ENCODE results near the gene MKLN1. TPM values are rescaled to one million over a fixed set of nuclear protein-coding genes. Genes with fewer than 3 reads are reported as not detected.

The MKLN1 gene
- total RNA-seq, 1 donor from 2014 or later, result 60.4 TPM

DNA sequence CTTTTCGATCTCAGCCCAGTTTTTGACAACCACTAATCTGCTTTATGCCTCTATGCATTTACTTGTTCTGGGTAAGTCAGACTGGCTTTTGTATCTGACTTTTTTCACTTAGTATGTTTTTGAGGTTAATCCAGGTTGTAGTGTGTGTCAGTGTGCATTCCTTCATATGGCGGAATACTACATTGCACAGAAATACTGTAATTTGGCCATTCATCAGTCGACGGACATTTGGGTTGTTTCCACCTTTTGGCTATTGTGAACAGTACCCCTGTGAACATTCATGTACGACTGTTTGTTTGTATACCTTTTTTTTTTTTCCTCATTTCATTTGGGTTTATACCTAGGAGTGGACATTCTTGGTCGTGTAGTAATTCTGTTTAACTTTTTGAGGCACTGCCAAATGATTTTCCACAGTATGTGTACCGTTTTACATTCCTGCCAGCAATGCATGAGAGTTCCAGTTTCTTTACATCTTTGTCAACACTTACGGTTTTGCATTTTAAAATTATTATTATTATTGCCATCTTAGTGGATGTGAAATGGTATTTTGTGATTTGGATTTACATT lies 57.4 kb downstream of the MKLN1 start:
- DNase-seq, result no peak
- H3K27me3 ChIP-seq (ENCODE audit: low read depth), result no peaks in the 10 kb centered on the region
- no peak overlapping the region for H3K4me3 ChIP-seq

DNA sequence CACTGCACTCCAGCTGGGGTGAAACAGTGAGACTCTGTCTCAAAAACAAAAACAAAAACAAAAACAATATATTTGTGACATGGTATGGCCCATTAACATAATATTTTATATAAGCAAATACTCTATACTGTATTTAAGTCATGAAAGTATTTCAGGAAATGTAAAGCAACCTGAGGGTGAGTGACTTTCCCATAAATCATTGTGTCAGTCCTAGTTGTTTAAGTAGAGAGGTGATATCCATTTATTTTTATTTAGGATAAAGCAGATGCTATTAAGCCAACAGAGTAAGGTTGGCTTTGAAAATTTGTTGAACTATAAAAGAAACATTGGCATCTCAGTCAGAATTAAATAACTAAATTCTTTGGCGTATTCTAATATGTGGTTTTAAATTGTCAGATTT lies 60.5 kb downstream of the MKLN1 start:
- ATAC-seq (no peak), DNase-seq (no peak)
- TF ChIP-seq, protein P1, sequence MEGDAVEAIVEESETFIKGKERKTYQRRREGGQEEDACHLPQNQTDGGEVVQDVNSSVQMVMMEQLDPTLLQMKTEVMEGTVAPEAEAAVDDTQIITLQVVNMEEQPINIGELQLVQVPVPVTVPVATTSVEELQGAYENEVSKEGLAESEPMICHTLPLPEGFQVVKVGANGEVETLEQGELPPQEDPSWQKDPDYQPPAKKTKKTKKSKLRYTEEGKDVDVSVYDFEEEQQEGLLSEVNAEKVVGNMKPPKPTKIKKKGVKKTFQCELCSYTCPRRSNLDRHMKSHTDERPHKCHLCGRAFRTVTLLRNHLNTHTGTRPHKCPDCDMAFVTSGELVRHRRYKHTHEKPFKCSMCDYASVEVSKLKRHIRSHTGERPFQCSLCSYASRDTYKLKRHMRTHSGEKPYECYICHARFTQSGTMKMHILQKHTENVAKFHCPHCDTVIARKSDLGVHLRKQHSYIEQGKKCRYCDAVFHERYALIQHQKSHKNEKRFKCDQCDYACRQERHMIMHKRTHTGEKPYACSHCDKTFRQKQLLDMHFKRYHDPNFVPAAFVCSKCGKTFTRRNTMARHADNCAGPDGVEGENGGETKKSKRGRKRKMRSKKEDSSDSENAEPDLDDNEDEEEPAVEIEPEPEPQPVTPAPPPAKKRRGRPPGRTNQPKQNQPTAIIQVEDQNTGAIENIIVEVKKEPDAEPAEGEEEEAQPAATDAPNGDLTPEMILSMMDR (IDR thresholded peaks at IDR 0.05), result no peak
- peaks cover 15% of the 10 kb centered on the region for H3K36me3 ChIP-seq
- H3K27ac ChIP-seq, result no peak overlapping the region
- no peaks in the 10 kb centered on the region for H3K9me3 ChIP-seq
- peaks cover 8% of the 10 kb centered on the region for H3K4me1 ChIP-seq
- no peaks in the 10 kb centered on the region for H3K27me3 ChIP-seq (ENCODE audit: low read depth)
- no peak overlapping the region for H3K4me3 ChIP-seq
- intact Hi-C loops (cut with DNase I), result no loop called here

More for the DNA sequence above, 57.4 kb downstream of the MKLN1 start:
- H3K9me3 ChIP-seq, result no peaks in the 10 kb centered on the region
- intact Hi-C loops (cut with DNase I), result no loop called here
- TF ChIP-seq, protein P1 (IDR thresholded peaks at IDR 0.05), result no peak
- H3K4me1 ChIP-seq, result peaks cover 8% of the 10 kb centered on the region
- no peak overlapping the region for H3K27ac ChIP-seq
- H3K36me3 ChIP-seq, result peaks cover 15% of the 10 kb centered on the region
- ATAC-seq, result no peak

DNA sequence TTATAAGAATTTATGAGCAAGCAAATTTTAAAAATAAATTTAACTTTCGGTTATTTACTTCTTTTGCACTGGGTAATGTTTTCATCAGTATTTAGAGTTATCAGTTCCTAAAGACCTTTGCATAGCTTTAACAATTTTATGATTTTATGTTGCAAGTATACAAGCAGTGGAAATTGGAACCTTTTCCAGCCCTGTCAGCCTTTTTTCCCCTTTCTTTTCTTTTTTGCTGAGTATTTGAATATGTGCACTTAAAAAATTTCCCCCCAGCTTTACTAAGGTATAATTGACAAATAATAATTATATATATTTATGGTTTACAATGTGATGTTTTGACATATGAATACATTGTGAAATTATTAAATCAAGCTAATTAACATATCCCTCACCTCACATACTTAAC lies 62.6 kb downstream of the MKLN1 start:
- ATAC-seq, result no peak
- H3K27ac ChIP-seq, result no peak overlapping the region
- intact Hi-C loops (cut with DNase I), result no loop called here
- H3K9me3 ChIP-seq, result no peaks in the 10 kb centered on the region
- H3K4me3 ChIP-seq, result no peak overlapping the region
- peaks cover 4% of the 10 kb centered on the region for H3K4me1 ChIP-seq
- no peaks in the 10 kb centered on the region for H3K27me3 ChIP-seq (ENCODE audit: low read depth)
- peaks cover 15% of the 10 kb centered on the region for H3K36me3 ChIP-seq
- DNase-seq, result no peak
- TF ChIP-seq, protein P1 (IDR thresholded peaks at IDR 0.05), result no peak

DNA sequence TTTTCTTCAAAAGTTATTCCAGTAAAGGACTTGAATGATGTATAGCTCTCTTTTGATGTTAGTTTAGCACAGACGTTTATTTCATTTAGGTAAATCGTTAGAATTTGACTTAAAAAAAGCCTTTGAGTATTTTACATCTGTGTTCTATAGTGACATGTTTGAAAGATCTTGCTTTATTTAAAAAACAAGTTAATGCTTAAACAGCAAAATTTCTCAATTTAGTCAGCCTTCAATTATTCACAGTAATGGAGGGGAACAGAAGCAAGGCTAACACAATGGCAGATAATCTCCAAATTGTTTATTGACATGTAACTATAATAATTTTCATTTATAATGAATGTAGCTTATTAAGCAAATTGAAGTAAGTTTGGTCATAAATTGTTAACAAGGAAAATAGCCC lies 63.5 kb downstream of the MKLN1 start:
- TF ChIP-seq, protein P1 (IDR thresholded peaks at IDR 0.05), result no peak
- H3K36me3 ChIP-seq, result peaks cover 15% of the 10 kb centered on the region
- no peaks in the 10 kb centered on the region for H3K27me3 ChIP-seq (ENCODE audit: low read depth)
- intact Hi-C loops (cut with DNase I), result no loop called here
- no peak overlapping the region for H3K27ac ChIP-seq
- DNase-seq (no peak), ATAC-seq (no peak)
- H3K4me3 ChIP-seq, result no peak overlapping the region
- H3K4me1 ChIP-seq, result no peaks in the 10 kb centered on the region
- H3K9me3 ChIP-seq, result no peaks in the 10 kb centered on the region

DNA sequence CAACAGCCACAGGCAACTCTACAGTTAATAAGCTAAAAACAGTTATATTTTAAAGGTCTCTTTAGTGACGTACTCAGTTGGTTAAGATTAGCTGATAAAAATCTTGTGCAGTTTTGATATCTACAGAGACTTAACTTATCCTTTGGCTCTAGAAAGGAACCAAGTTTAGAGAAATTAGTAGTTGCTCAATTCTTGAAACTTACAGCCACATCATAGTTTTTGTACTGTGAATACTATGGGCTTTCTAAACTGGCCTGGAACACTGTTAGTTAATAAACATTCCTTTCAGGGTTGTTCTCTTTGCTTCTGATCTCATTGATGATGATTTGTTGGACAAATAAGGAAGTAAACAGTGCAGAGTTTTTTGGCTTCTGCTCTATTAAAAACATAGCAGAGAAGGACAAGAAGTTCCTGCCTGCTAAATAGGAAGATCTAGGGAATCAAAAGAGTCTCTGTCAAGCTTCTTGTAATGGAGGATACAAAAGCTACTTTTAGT lies 73.1 kb downstream of the MKLN1 start:
- intact Hi-C loops (cut with DNase I), result no loop called here
- ATAC-seq (peak; percentile 41 to 62), DNase-seq (no peak)
- Histone ChIP-seq H3K9me3 (no peaks in the 10 kb centered on the region), H3K27me3 (ENCODE audit: low read depth) (no peaks in the 10 kb centered on the region), H3K27ac (peak overlapping the region; percentile 52), H3K4me3 (no peak overlapping the region), H3K4me1 (peaks cover 20% of the 10 kb centered on the region), H3K36me3 (no peaks in the 10 kb centered on the region)
- TF ChIP-seq, protein P1 (IDR thresholded peaks at IDR 0.05), result no peak
